ENCODE data around the gene TNFAIP3. TPM values are rescaled to one million over a fixed set of nuclear protein-coding genes. Genes with fewer than 3 reads are reported as not detected.

The TNFAIP3 gene
- total RNA-seq, 4 donors from 2014 or later, result 21.6 to 48.4 (median 32.8) TPM

DNA sequence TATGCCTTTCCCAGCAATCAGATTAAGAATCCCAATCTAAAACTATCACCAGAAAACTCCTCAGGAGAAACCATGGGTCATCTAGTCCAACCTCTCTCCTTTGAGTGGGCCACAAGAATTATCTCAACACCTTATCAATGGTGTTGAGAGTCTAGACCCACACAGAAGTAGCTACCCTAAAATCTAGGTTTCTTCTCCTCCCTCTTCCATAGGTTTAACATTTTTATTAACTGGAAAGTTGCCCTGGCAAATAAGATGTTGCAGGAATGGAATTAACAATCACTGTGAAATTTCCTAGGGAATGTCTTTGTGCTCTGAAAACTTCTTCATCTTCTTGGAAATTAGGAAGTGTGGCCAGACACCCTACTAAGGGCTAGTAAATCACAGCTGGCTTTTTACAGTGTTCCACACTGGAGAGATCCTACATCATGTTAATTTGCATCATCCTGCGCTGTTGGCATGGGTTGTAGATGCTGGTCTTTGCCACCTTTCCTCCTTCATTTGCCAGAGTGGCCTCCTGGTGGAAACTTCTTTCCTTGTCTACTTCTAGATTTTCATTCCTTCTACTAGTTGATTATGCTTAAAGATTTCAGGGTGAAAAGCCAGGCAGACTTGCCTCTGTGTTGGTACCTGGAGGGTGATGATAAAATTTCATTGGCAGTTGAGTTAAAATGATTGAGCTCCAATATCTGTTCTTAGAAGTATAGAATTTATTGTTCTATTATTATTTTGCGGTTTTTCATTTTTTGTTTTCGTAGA lies 2.7 kb downstream of the TNFAIP3 start:
- Histone ChIP-seq H3K27me3 (no peaks in the 10 kb centered on the region), H3K4me3 (peak overlapping the region in 3 of 4 donors; percentile 82 to 86 (median 86)), H3K27ac (peak overlapping the region in 2 of 4 donors; percentile 57 to 96), H3K36me3 (peaks cover 0 to 7% (median 0%) of the 10 kb centered on the region in 3 donors), H3K4me1 (peaks cover 0 to 76% (median 43%) of the 10 kb centered on the region in 4 donors), H3K9me3 (no peaks in the 10 kb centered on the region)
- WGBS, 2 donors, result 98 to 99% methylated on average over 3 of the region's 3 CpGs
- no peak for TF ChIP-seq POLR2A (IDR thresholded peaks at IDR 0.05)
- TF ChIP-seq, protein P1, sequence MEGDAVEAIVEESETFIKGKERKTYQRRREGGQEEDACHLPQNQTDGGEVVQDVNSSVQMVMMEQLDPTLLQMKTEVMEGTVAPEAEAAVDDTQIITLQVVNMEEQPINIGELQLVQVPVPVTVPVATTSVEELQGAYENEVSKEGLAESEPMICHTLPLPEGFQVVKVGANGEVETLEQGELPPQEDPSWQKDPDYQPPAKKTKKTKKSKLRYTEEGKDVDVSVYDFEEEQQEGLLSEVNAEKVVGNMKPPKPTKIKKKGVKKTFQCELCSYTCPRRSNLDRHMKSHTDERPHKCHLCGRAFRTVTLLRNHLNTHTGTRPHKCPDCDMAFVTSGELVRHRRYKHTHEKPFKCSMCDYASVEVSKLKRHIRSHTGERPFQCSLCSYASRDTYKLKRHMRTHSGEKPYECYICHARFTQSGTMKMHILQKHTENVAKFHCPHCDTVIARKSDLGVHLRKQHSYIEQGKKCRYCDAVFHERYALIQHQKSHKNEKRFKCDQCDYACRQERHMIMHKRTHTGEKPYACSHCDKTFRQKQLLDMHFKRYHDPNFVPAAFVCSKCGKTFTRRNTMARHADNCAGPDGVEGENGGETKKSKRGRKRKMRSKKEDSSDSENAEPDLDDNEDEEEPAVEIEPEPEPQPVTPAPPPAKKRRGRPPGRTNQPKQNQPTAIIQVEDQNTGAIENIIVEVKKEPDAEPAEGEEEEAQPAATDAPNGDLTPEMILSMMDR (IDR thresholded peaks at IDR 0.05), result no peak
- no peak for TF ChIP-seq EP300 (IDR thresholded peaks at IDR 0.05)
- DNase-seq (ENCODE audit: low spot score in 2 of 2), result no peak

DNA sequence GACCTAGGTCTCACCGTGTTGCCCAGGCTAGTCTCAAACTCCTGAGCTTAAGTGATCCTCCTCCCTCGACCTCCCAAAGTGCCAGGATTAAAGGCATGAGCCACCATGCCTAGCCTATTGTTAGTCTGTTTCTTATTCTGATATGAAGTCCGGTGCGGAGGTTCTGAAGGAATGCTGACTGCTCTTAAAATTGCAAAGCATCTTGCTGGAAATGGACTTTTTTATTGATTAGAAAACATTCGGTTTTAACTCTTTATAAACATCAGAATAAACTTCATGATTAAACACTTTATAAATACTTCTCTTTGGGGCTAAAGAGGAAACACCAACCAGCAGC lies 3.2 kb downstream of the TNFAIP3 start:
- H3K9me3 ChIP-seq, result no peaks in the 10 kb centered on the region
- no peak for TF ChIP-seq EP300 (IDR thresholded peaks at IDR 0.05)
- TF ChIP-seq, protein P1 (IDR thresholded peaks at IDR 0.05), result no peak
- TF ChIP-seq POLR2A (IDR thresholded peaks at IDR 0.05), result no peak
- peak overlapping the region in 3 of 4 donors; percentile 57 to 96 (median 72) for H3K27ac ChIP-seq
- H3K27me3 ChIP-seq, result no peaks in the 10 kb centered on the region
- WGBS, 2 donors, result 72 to 75% methylated on average over 5 of the region's 5 CpGs
- no peak for DNase-seq (ENCODE audit: low spot score in 2 of 2)
- H3K4me3 ChIP-seq, result peak overlapping the region in 2 of 4 donors; percentile 19 to 82
- H3K36me3 ChIP-seq, result peaks cover 0 to 12% (median 0%) of the 10 kb centered on the region in 3 donors
- H3K4me1 ChIP-seq, result peaks cover 0 to 77% (median 45%) of the 10 kb centered on the region in 4 donors

DNA sequence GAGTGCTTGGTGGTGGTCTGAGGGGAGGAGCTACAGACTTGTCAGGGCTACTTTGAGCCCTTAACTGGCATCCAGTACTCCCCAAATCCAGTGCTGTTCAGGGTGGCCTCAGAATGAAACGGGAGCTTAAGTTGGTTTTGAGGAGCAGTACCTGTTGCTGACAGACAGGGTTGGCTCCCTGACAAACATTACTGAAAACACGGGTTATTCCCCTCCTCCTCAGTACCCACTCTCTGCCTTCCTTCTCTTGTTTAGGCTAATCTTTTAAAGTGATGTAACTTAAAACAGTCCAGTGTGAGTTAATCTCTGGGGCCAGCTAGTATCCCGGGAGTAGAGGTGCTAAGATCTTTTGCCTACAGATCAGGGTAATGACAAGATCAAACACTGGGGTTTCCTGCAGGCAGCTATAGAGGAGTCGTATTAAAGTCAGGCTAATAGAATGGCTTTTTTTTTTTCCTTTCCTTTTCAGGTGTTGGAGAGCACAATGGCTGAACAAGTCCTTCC lies 3.7 kb downstream of the TNFAIP3 start:
- WGBS, 2 donors, result 49 to 54% methylated on average over 4 of the region's 4 CpGs
- DNase-seq (ENCODE audit: low spot score in 2 of 2), result no peak
- no peaks in the 10 kb centered on the region for H3K27me3 ChIP-seq
- peak overlapping the region in 3 of 4 donors; percentile 3 to 82 (median 19) for H3K4me3 ChIP-seq
- no peaks in the 10 kb centered on the region for H3K9me3 ChIP-seq
- TF ChIP-seq EP300 (IDR thresholded peaks at IDR 0.05) (no peak), POLR2A (IDR thresholded peaks at IDR 0.05) (no peak)
- TF ChIP-seq, protein P1 (IDR thresholded peaks at IDR 0.05), result peak in 1 of 5 experiments; percentile 15
- H3K36me3 ChIP-seq, result peaks cover 0 to 17% (median 0%) of the 10 kb centered on the region in 3 donors
- H3K4me1 ChIP-seq, result peaks cover 0 to 80% (median 45%) of the 10 kb centered on the region in 4 donors
- peak overlapping the region in 3 of 4 donors; percentile 57 to 96 (median 72) for H3K27ac ChIP-seq

DNA sequence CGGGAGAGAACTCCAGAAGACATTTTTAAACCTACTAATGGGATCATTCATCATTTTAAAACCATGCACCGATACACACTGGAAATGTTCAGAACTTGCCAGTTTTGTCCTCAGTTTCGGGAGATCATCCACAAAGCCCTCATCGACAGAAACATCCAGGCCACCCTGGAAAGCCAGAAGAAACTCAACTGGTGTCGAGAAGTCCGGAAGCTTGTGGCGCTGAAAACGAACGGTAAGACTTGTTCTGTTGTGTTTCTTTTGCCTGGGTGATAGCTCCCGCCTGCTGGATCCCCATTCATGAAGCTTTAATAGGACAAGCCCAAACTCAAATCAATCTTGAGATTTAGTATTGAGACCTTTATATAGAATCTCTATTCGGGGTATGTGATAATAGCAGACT lies 4.2 kb downstream of the TNFAIP3 start:
- H3K27ac ChIP-seq, result peak overlapping the region in 3 of 4 donors; percentile 57 to 96 (median 72)
- no peaks in the 10 kb centered on the region for H3K9me3 ChIP-seq
- no peaks in the 10 kb centered on the region for H3K27me3 ChIP-seq
- DNase-seq (ENCODE audit: low spot score in 2 of 2), result no peak
- H3K4me1 ChIP-seq, result peaks cover 0 to 80% (median 43%) of the 10 kb centered on the region in 4 donors
- peaks cover 0 to 22% (median 2%) of the 10 kb centered on the region in 3 donors for H3K36me3 ChIP-seq
- H3K4me3 ChIP-seq, result peak overlapping the region in 3 of 4 donors; percentile 3 to 82 (median 19)
- TF ChIP-seq EP300 (IDR thresholded peaks at IDR 0.05) (no peak), POLR2A (IDR thresholded peaks at IDR 0.05) (no peak)
- TF ChIP-seq, protein P1 (IDR thresholded peaks at IDR 0.05), result no peak
- 87 to 90% methylated on average over 11 of the region's 11 CpGs for WGBS, 2 donors

All from tibial nerve (tissue), 4 donors.